ENCODE data around the gene CDH26. TPM values are rescaled to one million over a fixed set of nuclear protein-coding genes. Genes with fewer than 3 reads are reported as not detected.

The CDH26 gene
- total and polyA plus RNA-seq, 10 of the 15 experiments (the other 5 are each of a cell fraction or from before 2014, with no cell fraction given), result 0.03 to 0.19 (median 0.08) TPM; not detected in 4

GRCh38 chr20:60007464-60007863, 49.2 kb downstream of the CDH26 start:
- Histone ChIP-seq H3K27me3 (replicated peaks in 1 of 2; ENCODE audit: control insufficient read depth in 2 of 2, insufficient read depth in 2 of 2, low read length in 1 of 2) (no peaks in the 10 kb centered on the region), H3K9ac (ENCODE audit: control insufficient read depth, insufficient read depth, low read length) (no peak overlapping the region), H3K27ac (ENCODE audit: control insufficient read depth, insufficient read depth) (no peak overlapping the region), H3K4me3 (no peak overlapping the region), H3K4me1 (ENCODE audit: control insufficient read depth, insufficient read depth, low read length) (no peaks in the 10 kb centered on the region), H3K4me2 (ENCODE audit: control insufficient read depth, insufficient read depth) (no peak overlapping the region), H2AFZ (ENCODE audit: control insufficient read depth, low read depth, low read length) (no peak overlapping the region), H3K79me2 (ENCODE audit: control insufficient read depth, insufficient read depth, low read length) (no peaks in the 10 kb centered on the region), H3K9me3 (replicated peaks; ENCODE audit: control insufficient read depth, insufficient read depth, low read length) (no peaks in the 10 kb centered on the region), H3K36me3 (ENCODE audit: control insufficient read depth in 2 of 2, insufficient read depth in 2 of 2, low read length in 1 of 2) (no peaks in the 10 kb centered on the region), H4K20me1 (ENCODE audit: control insufficient read depth, insufficient read depth) (no peaks in the 10 kb centered on the region)
- ChIA-PET POLR2A (no interaction called here), RAD21 (ENCODE audit: unreplicated experiment) (no interaction called here), SMC1A (ENCODE audit: uncharacterized antibody, unreplicated experiment) (interaction anchor here (0.7 kb wide), 1 partner anchor 19 kb away, joined by 3 read pairs; no protein-coding TSS in a partner anchor), CTCF (no interaction called here)
- no peak for FAIRE-seq
- no peak for ATAC-seq
- in situ Hi-C loops (cut with MboI) (no loop called here), intact Hi-C loops (cut with micrococcal nuclease; ENCODE audit: unreplicated experiment) (no loop called here)
- no TSS peak for BruUV-seq (replicated peaks)
- DNase-seq (ENCODE audit: low read depth, low spot score), result no peak
- WGBS (ENCODE audit: insufficient coverage, insufficient replicate concordance, low lambda C conversion rate, missing lambda C conversion rate), result 9% methylated on average over 2 of the region's 2 CpGs
- TF ChIP-seq E4F1 (IDR thresholded peaks at IDR 0.05; ENCODE audit: borderline replicate concordance, partially characterized antibody) (no peak), SMC3 (IDR thresholded peaks at IDR 0.05; ENCODE audit: borderline replicate concordance, low read length) (no peak), SUZ12 (IDR thresholded peaks at IDR 0.05; ENCODE audit: unreplicated experiment) (no peak), NR2C2 (IDR thresholded peaks at IDR 0.05; ENCODE audit: borderline replicate concordance, control insufficient read depth, insufficient read length, low read depth) (no peak), BACH1 (IDR thresholded peaks at IDR 0.05; ENCODE audit: borderline replicate concordance) (no peak), IRF4 (IDR thresholded peaks at IDR 0.05; ENCODE audit: low read depth, low read length) (no peak), TCF3 (IDR thresholded peaks at IDR 0.05; ENCODE audit: borderline replicate concordance, insufficient read depth, low read depth, low read length) (no peak), WRNIP1 (IDR thresholded peaks at IDR 0.05; ENCODE audit: borderline replicate concordance, low read depth, low read length) (no peak), MEF2B (IDR thresholded peaks at IDR 0.05; ENCODE audit: partially characterized antibody, poor library complexity, severe bottlenecking) (no peak), YY1 (IDR thresholded peaks at IDR 0.05; ENCODE audit: low read depth, low read length) (no peak), E2F4 (IDR thresholded peaks at IDR 0.05; ENCODE audit: low read depth, low read length) (no peak), BMI1 (IDR thresholded peaks at IDR 0.05; ENCODE audit: borderline replicate concordance) (no peak), NFIC (IDR thresholded peaks at IDR 0.05; ENCODE audit: low read depth, low read length) (no peak), REST (IDR thresholded peaks at IDR 0.05; ENCODE audit: low read depth, low read length) (no peak), CREM (IDR thresholded peaks at IDR 0.05; ENCODE audit: low read depth) (no peak)
